Epithelial cell of proximal tubule (primary cell): ENCODE measurements around the gene NQO1. TPM values are rescaled to one million over a fixed set of nuclear protein-coding genes. Genes with fewer than 3 reads are reported as not detected.

ENCODE experiments used
- DNase-seq: peaks from one replicate; pipeline ENCODE4 v3.0.0-alpha.2; 2011; ENCODE audit warnings: low read depth
- H3K4me3 ChIP-seq: 2 replicates; pipeline ENCODE4 v1.5.1; 2011; ENCODE audit warnings: low read depth, mild to moderate bottlenecking, low read length
- CTCF ChIP-seq: conservative IDR thresholded peaks from 2 replicates; pipeline ENCODE4 v1.5.1; 2012; ENCODE audit warnings: low read depth, mild to moderate bottlenecking, low read length
- total RNA-seq: library from RNA; depleted of rRNA; stranded (reverse); fragments of >200 nt; gene quantifications from 2 replicates; pipeline ENCODE4 v1.2.3, GENCODE V29; 2015

NQO1 gene
- total RNA-seq, 1 donor from 2014 or later, result 133 TPM

GRCh38 chr16:69717066-69717465 is 9.3 kb downstream of the NQO1 start:
- TF ChIP-seq CTCF, result no peak
- H3K4me3 ChIP-seq, result no peak overlapping the region
- DNase-seq, result no peak

GRCh38 chr16:69712914-69713581 is 13.3 kb downstream of the NQO1 start:
- no peak for TF ChIP-seq CTCF
- no peak for DNase-seq
- no peak overlapping the region for H3K4me3 ChIP-seq

- no peak overlapping the region for H3K4me3 ChIP-seq
- no peak for TF ChIP-seq CTCF
- no peak for DNase-seq
Measured at GRCh38 chr16:69712277-69712676, 14.1 kb downstream of the NQO1 start.

- TF ChIP-seq CTCF, result no peak
- peak; percentile 44 for DNase-seq
- no peak overlapping the region for H3K4me3 ChIP-seq
Measured at GRCh38 chr16:69711115-69711740, 15.1 kb downstream of the NQO1 start.

- H3K4me3 ChIP-seq, result no peak overlapping the region
- DNase-seq, result peak; percentile 22
- peak; percentile 65 for TF ChIP-seq CTCF
Measured at GRCh38 chr16:69709456-69710084, 16.8 kb downstream of the NQO1 start.

- peak; percentile 15 for DNase-seq
Measured at GRCh38 chr16:69707920-69708683, 18.3 kb downstream of the NQO1 start.

More at GRCh38 chr16:69707920-69708683, 18.3 kb downstream of the NQO1 start:
- H3K4me3 ChIP-seq, result no peak overlapping the region
- no peak for TF ChIP-seq CTCF
